NT2/D1 (cell line): ENCODE measurements around the gene TMEM40.

Source experiments
- SUZ12 ChIP-seq: IDR thresholded peaks from 2 replicates; pipeline ENCODE4 v1.6.1; 2011; ENCODE audit not compliant: insufficient read length, insufficient read depth; ENCODE audit errors: extremely low read depth
- YY1 ChIP-seq: IDR thresholded peaks from 2 replicates; pipeline ENCODE4 v1.6.1; 2011; ENCODE audit not compliant: insufficient read length, insufficient read depth
- ZNF274 ChIP-seq: IDR thresholded peaks from 2 replicates; pipeline ENCODE4 v1.6.1; 2011; ENCODE audit warnings: mild to moderate bottlenecking, low read depth, low read length

- TF ChIP-seq YY1 (no peak), ZNF274 (no peak), SUZ12 (no peak)
These were observed 2.9 kb downstream of the TMEM40 start for GRCh38 chr3:12756175-12756574.
